Urinary bladder (tissue), 4 donors: Measurements from ENCODE around the gene NDOR1. TPM values are rescaled to one million over a fixed set of nuclear protein-coding genes. Genes with fewer than 3 reads are reported as not detected.

Experiments used
- DNase-seq: peaks from one replicate; pipeline ENCODE4 v3.0.0-alpha.2; 2015; ENCODE audit errors: extremely low spot score
- H3K27ac ChIP-seq: one replicate; pipeline ENCODE4 v1.5.1; 2013; ENCODE audit warnings: low read depth, mild to moderate bottlenecking, moderate library complexity
- H3K36me3 ChIP-seq: one replicate; pipeline ENCODE4 v1.6.1; 2013; ENCODE audit warnings: mild to moderate bottlenecking, moderate library complexity; ENCODE audit not compliant: insufficient read depth
- H3K4me1 ChIP-seq: one replicate; pipeline ENCODE4 v1.6.1; 2013; ENCODE audit warnings: mild to moderate bottlenecking, moderate library complexity; ENCODE audit not compliant: insufficient read depth
- H3K4me3 ChIP-seq: one replicate; pipeline ENCODE4 v1.5.1; 2013; ENCODE audit warnings: low read depth, low read length
- WGBS: extraction: QIAGEN DNeasy Blood & Tissue Kit; methylation state at CpG from one replicate; pipeline ENCODE4 v1.1.7; 2013; 5-methylcytosine and 5-hydroxymethylcytosine counted together
- polyA plus RNA-seq: library from polyadenylated mRNA; stranded (reverse); fragments of 200-250 nt; gene quantifications from one replicate; pipeline ENCODE4 v1.2.3, GENCODE V29; 2013
- total RNA-seq: library from RNA; depleted of rRNA; stranded (reverse); fragments of >200 nt; gene quantifications from one replicate; pipeline ENCODE4 v1.2.3, GENCODE V29; 2014
- donor health status: healthy with polysubstance abuse.
- donor health status: healthy.

NDOR1 gene
- total and polyA plus RNA-seq, 2 donors: 3.2 to 10.4 TPM

GRCh38 chr9:137192859-137193258 lies 12.6 kb upstream of the NDOR1 start:
- Histone ChIP-seq H3K4me1 (no peaks in the 10 kb centered on the region), H3K36me3 (no peaks in the 10 kb centered on the region), H3K4me3 (no peak overlapping the region), H3K27ac (no peak overlapping the region)
- 73% methylated on average over 2 of the region's 2 CpGs for WGBS
- no peak for DNase-seq

- no peak for DNase-seq
- Histone ChIP-seq H3K36me3 (no peaks in the 10 kb centered on the region), H3K4me1 (no peaks in the 10 kb centered on the region), H3K27ac (no peak overlapping the region), H3K4me3 (no peak overlapping the region)
- WGBS: 80% methylated on average over 14 of the region's 14 CpGs
Measured at GRCh38 chr9:137193771-137194170, 11.7 kb upstream of the NDOR1 start.

- no peaks in the 10 kb centered on the region for H3K36me3 ChIP-seq
- H3K4me1 ChIP-seq: no peaks in the 10 kb centered on the region
- H3K27ac ChIP-seq: no peak overlapping the region
- no peak for DNase-seq
- H3K4me3 ChIP-seq: no peak overlapping the region
- WGBS: 68% methylated on average over 16 of the region's 16 CpGs
Measured at GRCh38 chr9:137194388-137194787, 11.1 kb upstream of the NDOR1 start.

- WGBS: 78% methylated on average over 10 of the region's 10 CpGs
- no peaks in the 10 kb centered on the region for H3K4me1 ChIP-seq
- H3K4me3 ChIP-seq: no peak overlapping the region
- peak; percentile 21 for DNase-seq
- peak overlapping the region; percentile 81 for H3K27ac ChIP-seq
- no peaks in the 10 kb centered on the region for H3K36me3 ChIP-seq
Measured at GRCh38 chr9:137194909-137195308, 10.6 kb upstream of the NDOR1 start.

GRCh38 chr9:137195525-137196220 lies 9.8 kb upstream of the NDOR1 start:
- 81% methylated on average over 21 of the region's 21 CpGs for WGBS
- H3K27ac ChIP-seq: peak overlapping the region; percentile 81
- H3K4me3 ChIP-seq: no peak overlapping the region
- no peaks in the 10 kb centered on the region for H3K4me1 ChIP-seq
- no peak for DNase-seq
- no peaks in the 10 kb centered on the region for H3K36me3 ChIP-seq

- Histone ChIP-seq H3K4me3 (no peak overlapping the region), H3K27ac (no peak overlapping the region), H3K4me1 (no peaks in the 10 kb centered on the region), H3K36me3 (no peaks in the 10 kb centered on the region)
- 80% methylated on average over 19 of the region's 19 CpGs for WGBS
- DNase-seq: no peak
Measured at GRCh38 chr9:137198051-137198901, 7.2 kb upstream of the NDOR1 start.

- H3K36me3 ChIP-seq: no peaks in the 10 kb centered on the region
- H3K27ac ChIP-seq: no peak overlapping the region
- H3K4me3 ChIP-seq: no peak overlapping the region
- H3K4me1 ChIP-seq: no peaks in the 10 kb centered on the region
- WGBS: 76% methylated on average over 11 of the region's 11 CpGs
- DNase-seq: no peak
Measured at GRCh38 chr9:137198902-137199283, 6.6 kb upstream of the NDOR1 start.

GRCh38 chr9:137199411-137200121 lies 5.9 kb upstream of the NDOR1 start:
- DNase-seq: no peak
- Histone ChIP-seq H3K4me3 (peak overlapping the region; percentile 88), H3K36me3 (no peaks in the 10 kb centered on the region), H3K27ac (no peak overlapping the region), H3K4me1 (no peaks in the 10 kb centered on the region)
- 8% methylated on average over 51 of the region's 51 CpGs for WGBS

- peak; percentile 98 for DNase-seq
- WGBS: under 1% methylated on average over 115 of the region's 118 CpGs
- Histone ChIP-seq H3K4me1 (no peaks in the 10 kb centered on the region), H3K36me3 (no peaks in the 10 kb centered on the region), H3K27ac (peak within 1 kb of the TSS; percentile 54), H3K4me3 (peak within 1 kb of the TSS; percentile 88)
Measured at GRCh38 chr9:137200311-137201204, 4.9 kb upstream of the NDOR1 start, which contains the start of gene TPRN. Gene TPRN, minus strand, starts transcription at chr9:137200741. Its CDS starts 30 bp downstream, at chr9:137200711.

GRCh38 chr9:137201205-137201868 lies 4.2 kb upstream of the NDOR1 start:
- 18% methylated on average over 23 of the region's 23 CpGs for WGBS
- Histone ChIP-seq H3K36me3 (no peaks in the 10 kb centered on the region), H3K27ac (peak overlapping the region; percentile 38), H3K4me3 (peak overlapping the region; percentile 61), H3K4me1 (no peaks in the 10 kb centered on the region)
- DNase-seq: no peak

GRCh38 chr9:137202966-137203365 lies 2.5 kb upstream of the NDOR1 start:
- Histone ChIP-seq H3K4me1 (no peaks in the 10 kb centered on the region), H3K27ac (no peak overlapping the region), H3K4me3 (no peak overlapping the region), H3K36me3 (no peaks in the 10 kb centered on the region)
- DNase-seq: no peak
- WGBS: 83% methylated on average over 8 of the region's 8 CpGs

GRCh38 chr9:137204731-137205125 lies 772 bp upstream of the NDOR1 start:
- Histone ChIP-seq H3K4me1 (no peaks in the 10 kb centered on the region), H3K36me3 (no peaks in the 10 kb centered on the region), H3K4me3 (peak overlapping the region; percentile 92), H3K27ac (no peak overlapping the region)
- DNase-seq: no peak
- WGBS: 13% methylated on average over 21 of the region's 21 CpGs
